DOHH2 (cell line): ENCODE data around the gene MAP9.

Source experiments
- H3F3A ChIP-seq: fragments of 200-600 bp; sonication (generic), shearing (Covaris generic); 2 replicates; pipeline ENCODE4 v1.6.0; 2016; ENCODE audit warnings: antibody characterized with exemption, mild to moderate bottlenecking; ENCODE audit not compliant: control insufficient read depth, insufficient read depth
- H3K27ac ChIP-seq: fragments of 200-600 bp; sonication (generic); 2 replicates; pipeline ENCODE4 v1.5.1; 2014; ENCODE audit warnings: low read depth, mild to moderate bottlenecking, low read length, moderate library complexity
- H3K27me3 ChIP-seq: fragments of 200-600 bp; sonication (generic); 2 replicates; pipeline ENCODE4 v1.6.1; 2014; ENCODE audit warnings: mild to moderate bottlenecking, low read length, mixed read lengths; ENCODE audit not compliant: control insufficient read depth
- H3K36me3 ChIP-seq: fragments of 200-600 bp; sonication (generic); 2 replicates; pipeline ENCODE4 v1.6.1; 2014; ENCODE audit warnings: mild to moderate bottlenecking, low read length, moderate library complexity, mixed read lengths; ENCODE audit not compliant: control insufficient read depth
- H3K4me1 ChIP-seq: fragments of 200-600 bp; sonication (generic); 2 replicates; pipeline ENCODE4 v1.6.1; 2014; ENCODE audit warnings: mild to moderate bottlenecking, low read length, mixed read lengths; ENCODE audit not compliant: control insufficient read depth
- H3K4me2 ChIP-seq: fragments of 200-600 bp; sonication (generic); 2 replicates; pipeline ENCODE4 v1.6.0; 2014; ENCODE audit warnings: mild to moderate bottlenecking, low read length, moderate library complexity
- H3K4me3 ChIP-seq: fragments of 200-600 bp; sonication (generic); 2 replicates; pipeline ENCODE4 v1.5.1; 2014; ENCODE audit warnings: mild to moderate bottlenecking, low read length, mixed read lengths
- H3K79me2 ChIP-seq: fragments of 200-600 bp; sonication (generic); 2 replicates; pipeline ENCODE4 v1.6.1; 2014; ENCODE audit warnings: mild to moderate bottlenecking, low read length, mixed read lengths; ENCODE audit not compliant: control insufficient read depth
- H3K9me2 ChIP-seq: fragments of 200-600 bp; sonication (generic); replicated peaks from 2 replicates; pipeline ENCODE4 v1.6.1; 2014; ENCODE audit warnings: mild to moderate bottlenecking, low read length, mixed read lengths; ENCODE audit not compliant: control insufficient read depth
- H3K9me3 ChIP-seq: fragments of 200-600 bp; sonication (generic); 2 replicates; pipeline ENCODE4 v1.6.1; 2014; ENCODE audit warnings: antibody characterized with exemption, low read length, mixed read lengths; ENCODE audit not compliant: control insufficient read depth, insufficient read depth
- H4K20me1 ChIP-seq: fragments of 200-600 bp; sonication (generic); 2 replicates; pipeline ENCODE4 v1.6.0; 2014; ENCODE audit warnings: low read depth, mild to moderate bottlenecking, antibody characterized with exemption, low read length, moderate library complexity; ENCODE audit not compliant: control insufficient read depth, insufficient read depth
- EZH2phosphoT487 ChIP-seq: fragments of 200-600 bp; sonication (generic); IDR thresholded peaks from 2 replicates; pipeline ENCODE4 v1.6.1; 2017; ENCODE audit warnings: borderline replicate concordance, mild to moderate bottlenecking, antibody characterized with exemption, low read length, moderate library complexity, mixed read lengths
- TF ChIP-seq, protein P1 (sequence below): fragments of 200-600 bp; sonication (generic); IDR thresholded peaks from one replicate; pipeline ENCODE4 v1.5.1; 2014; ENCODE audit warnings: antibody characterized with exemption, mild to moderate bottlenecking, low read depth, low read length; ENCODE audit not compliant: poor library complexity, severe bottlenecking

Gene MAP9

DNA sequence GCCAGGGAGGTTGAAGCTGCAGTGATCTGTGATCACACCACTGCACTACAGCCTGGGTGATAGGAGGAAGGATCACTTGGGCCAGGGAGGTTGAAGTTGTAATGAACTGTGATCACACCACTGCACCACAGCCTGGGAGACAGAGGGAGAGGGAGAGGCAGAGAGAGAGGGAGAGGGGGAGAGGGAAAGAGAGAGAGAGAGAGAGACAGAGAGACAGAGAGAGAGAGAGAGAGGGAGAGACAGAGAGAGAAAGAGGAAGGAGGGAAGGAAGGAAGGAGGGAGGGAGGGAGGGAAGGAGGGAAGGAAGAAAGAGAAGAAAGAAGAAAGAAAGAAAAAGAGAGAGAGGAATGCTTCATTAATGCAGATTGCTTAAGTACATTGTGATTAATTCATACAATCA lies 15.2 kb upstream of the MAP9 start:
- Histone ChIP-seq H3K9me2 (no peaks in the 10 kb centered on the region), H3K9me3 (no peaks in the 10 kb centered on the region), H3K36me3 (no peaks in the 10 kb centered on the region), H3K4me3 (no peak overlapping the region), H3K27me3 (no peaks in the 10 kb centered on the region; the same call in 1 of the 2 replicates), H3K4me1 (no peaks in the 10 kb centered on the region), H3K79me2 (no peaks in the 10 kb centered on the region), H4K20me1 (no peaks in the 10 kb centered on the region), H3K27ac (no peak overlapping the region), H3K4me2 (no peak overlapping the region), H3F3A (no peaks in the 10 kb centered on the region)
- TF ChIP-seq, protein P1, sequence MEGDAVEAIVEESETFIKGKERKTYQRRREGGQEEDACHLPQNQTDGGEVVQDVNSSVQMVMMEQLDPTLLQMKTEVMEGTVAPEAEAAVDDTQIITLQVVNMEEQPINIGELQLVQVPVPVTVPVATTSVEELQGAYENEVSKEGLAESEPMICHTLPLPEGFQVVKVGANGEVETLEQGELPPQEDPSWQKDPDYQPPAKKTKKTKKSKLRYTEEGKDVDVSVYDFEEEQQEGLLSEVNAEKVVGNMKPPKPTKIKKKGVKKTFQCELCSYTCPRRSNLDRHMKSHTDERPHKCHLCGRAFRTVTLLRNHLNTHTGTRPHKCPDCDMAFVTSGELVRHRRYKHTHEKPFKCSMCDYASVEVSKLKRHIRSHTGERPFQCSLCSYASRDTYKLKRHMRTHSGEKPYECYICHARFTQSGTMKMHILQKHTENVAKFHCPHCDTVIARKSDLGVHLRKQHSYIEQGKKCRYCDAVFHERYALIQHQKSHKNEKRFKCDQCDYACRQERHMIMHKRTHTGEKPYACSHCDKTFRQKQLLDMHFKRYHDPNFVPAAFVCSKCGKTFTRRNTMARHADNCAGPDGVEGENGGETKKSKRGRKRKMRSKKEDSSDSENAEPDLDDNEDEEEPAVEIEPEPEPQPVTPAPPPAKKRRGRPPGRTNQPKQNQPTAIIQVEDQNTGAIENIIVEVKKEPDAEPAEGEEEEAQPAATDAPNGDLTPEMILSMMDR = no peak
- TF ChIP-seq EZH2phosphoT487 = no peak

DNA sequence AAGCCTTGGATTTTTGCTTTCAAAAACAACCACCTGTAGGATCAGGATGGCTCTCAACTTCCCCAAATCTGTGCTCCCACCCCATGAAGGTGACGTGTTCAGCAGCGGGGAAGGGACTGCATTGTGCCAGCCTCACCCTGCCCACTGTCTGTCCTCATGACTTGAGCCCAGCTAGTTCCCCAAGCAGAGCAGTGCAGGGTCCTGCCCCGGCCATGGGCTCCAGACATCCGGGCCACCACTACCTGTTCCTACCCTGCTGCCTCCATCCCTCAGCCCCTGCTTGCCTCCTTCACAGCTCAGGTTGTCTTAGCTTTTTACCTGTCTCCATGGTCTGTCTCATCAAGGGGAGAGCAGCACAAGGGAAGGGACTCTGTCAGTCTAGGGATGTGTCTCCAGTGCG lies 11.4 kb upstream of the MAP9 start:
- H3K4me3 ChIP-seq = no peak overlapping the region
- H3K9me2 ChIP-seq = no peaks in the 10 kb centered on the region
- no peaks in the 10 kb centered on the region; the same call in 1 of the 2 replicates for H3K27me3 ChIP-seq
- no peaks in the 10 kb centered on the region for H3K79me2 ChIP-seq
- no peaks in the 10 kb centered on the region for H3F3A ChIP-seq
- TF ChIP-seq EZH2phosphoT487 = no peak
- TF ChIP-seq, protein P1 = no peak
- H3K4me2 ChIP-seq = no peak overlapping the region
- no peaks in the 10 kb centered on the region for H3K4me1 ChIP-seq
- no peaks in the 10 kb centered on the region for H3K36me3 ChIP-seq
- H4K20me1 ChIP-seq = no peaks in the 10 kb centered on the region
- H3K9me3 ChIP-seq = no peaks in the 10 kb centered on the region
- H3K27ac ChIP-seq = no peak overlapping the region

DNA sequence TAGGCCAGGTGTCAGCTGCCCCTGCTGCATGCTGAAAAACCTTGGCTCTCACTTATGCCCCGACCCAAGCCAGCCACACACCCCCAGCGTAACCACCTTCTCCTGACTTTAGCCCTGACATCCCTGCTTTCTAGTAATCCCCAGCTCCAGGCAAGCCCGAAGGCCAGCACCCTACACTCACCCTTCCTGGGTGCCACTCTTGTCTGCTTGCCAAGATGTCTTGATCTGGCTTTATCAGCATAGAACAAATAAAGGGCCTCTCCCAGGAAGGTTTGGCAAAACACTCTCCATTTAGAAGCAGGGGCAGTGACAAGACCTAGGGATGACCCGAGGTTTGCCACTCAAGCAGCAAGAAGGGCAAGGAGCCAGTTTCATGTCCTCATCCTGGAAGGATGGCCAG lies 6.8 kb upstream of the MAP9 start:
- no peaks in the 10 kb centered on the region for H3K9me3 ChIP-seq
- H3F3A ChIP-seq = no peaks in the 10 kb centered on the region
- TF ChIP-seq, protein P1 = no peak
- no peak for TF ChIP-seq EZH2phosphoT487
- no peaks in the 10 kb centered on the region for H3K9me2 ChIP-seq
- H3K36me3 ChIP-seq = no peaks in the 10 kb centered on the region
- no peaks in the 10 kb centered on the region for H4K20me1 ChIP-seq
- H3K27me3 ChIP-seq = no peaks in the 10 kb centered on the region
- H3K4me3 ChIP-seq = no peak overlapping the region
- H3K79me2 ChIP-seq = no peaks in the 10 kb centered on the region
- H3K4me1 ChIP-seq = no peaks in the 10 kb centered on the region
- H3K27ac ChIP-seq = no peak overlapping the region
- no peak overlapping the region for H3K4me2 ChIP-seq
